ENCODE data around the gene KRT23. TPM values are rescaled to one million over a fixed set of nuclear protein-coding genes. Genes with fewer than 3 reads are reported as not detected.

The KRT23 gene
- total and polyA plus RNA-seq, 2 of the 13 experiments (the other 11 are each of a cell fraction or from before 2014, with no cell fraction given), result 24.7 to 51.1 TPM

GRCh38 chr17:40896916-40897455 is 40.5 kb downstream of the KRT23 start (continued):
- TF ChIP-seq TSC22D2 (CRISPR knock-in tag; IDR thresholded peaks at IDR 0.05; ENCODE audit: borderline replicate concordance) (no peak), TEAD2 (CRISPR knock-in tag; IDR thresholded peaks at IDR 0.05) (no peak)

- no peak for ATAC-seq
Observed at GRCh38 chr17:40895106-40895730, 42.2 kb downstream of the KRT23 start.

GRCh38 chr17:40888196-40888720 is 49.2 kb downstream of the KRT23 start:
- ChIA-PET CTCF (ENCODE audit: low intra/inter-chr PET ratio, low total read pairs) (no interaction called here), POLR2A (no interaction called here)
- Histone ChIP-seq H4K20me1 (ENCODE audit: insufficient read depth, low read length) (no peaks in the 10 kb centered on the region), H3K4me1 (ENCODE audit: insufficient read depth, low read length) (no peaks in the 10 kb centered on the region), H3K9ac (ENCODE audit: insufficient read depth, low read depth, low read length) (no peak overlapping the region), H3K9me3 (ENCODE audit: low read length) (no peaks in the 10 kb centered on the region), H2AFZ (ENCODE audit: low read length) (no peak overlapping the region), H3K36me3 (replicated peaks in 1 of 2; ENCODE audit: control insufficient read depth in 1 of 2, insufficient read depth in 2 of 2, low read length in 2 of 2) (no peaks in the 10 kb centered on the region), H3K27me3 (ENCODE audit: control insufficient read depth in 1 of 2, insufficient read depth in 2 of 2, low read length in 2 of 2) (peaks cover 0 to 23% of the 10 kb centered on the region in 2 experiments; a peak in 4 of 5 replicates), H3K4me3 (replicated peaks in 1 of 3; ENCODE audit: insufficient read depth in 1 of 3, low read depth in 2 of 3, low read length in 3 of 3) (no peak overlapping the region), H3K79me2 (ENCODE audit: insufficient read depth, low read length) (no peaks in the 10 kb centered on the region), H3K27ac (ENCODE audit: extremely low read length, insufficient read depth, low read length) (no peak overlapping the region), H3K4me2 (ENCODE audit: low read depth, low read length) (no peak overlapping the region)
- no peak for TF ChIP-seq ZNF207 (IDR thresholded peaks at IDR 0.05; ENCODE audit: borderline replicate concordance)
- TF ChIP-seq ZSCAN29 (CRISPR knock-in tag; conservative IDR thresholded peaks at IDR 0.05), result no peak
- no peak for TF ChIP-seq MAFK (conservative IDR thresholded peaks at IDR 0.05 in 1 of 2, IDR thresholded peaks at IDR 0.05 in 1 of 2; ENCODE audit: low read length in 2 of 2)
- no peak for TF ChIP-seq NFE2L1 (CRISPR knock-in tag; IDR thresholded peaks at IDR 0.05; ENCODE audit: borderline replicate concordance)
- TF ChIP-seq ZNF468 (CRISPR knock-in tag; IDR thresholded peaks at IDR 0.05), result no peak
- no peak for TF ChIP-seq ZNF878 (CRISPR knock-in tag; IDR thresholded peaks at IDR 0.05)
- TF ChIP-seq ZNF784 (CRISPR knock-in tag; IDR thresholded peaks at IDR 0.05; ENCODE audit: borderline replicate concordance), result no peak
- TF ChIP-seq NCOA2 (CRISPR knock-in tag; IDR thresholded peaks at IDR 0.05), result no peak
- TF ChIP-seq SIN3B (IDR thresholded peaks at IDR 0.05; ENCODE audit: low read length), result no peak
- TF ChIP-seq KLF16 (CRISPR knock-in tag; IDR thresholded peaks at IDR 0.05), result no peak
- intact Hi-C loops (cut with micrococcal nuclease; ENCODE audit: unreplicated experiment), result no loop called here
- ATAC-seq (no peak), DNase-seq (ENCODE audit: low spot score) (no peak), FAIRE-seq (no peak)
- no TSS peak for BruUV-seq (replicated peaks)
- in situ Hi-C loops (cut with HindIII; ENCODE audit: extremely low pct_ligation_motif_present, low pct_unique_long_range_greater_than_20kb), result no loop called here
- WGBS (ENCODE audit: low lambda C conversion rate), result 5% methylated on average over 2 of the region's 2 CpGs

More at GRCh38 chr17:40895106-40895730, 42.2 kb downstream of the KRT23 start:
- POLR2A ChIA-PET, result no interaction called here
- H3K9ac ChIP-seq (ENCODE audit: insufficient read depth, low read depth, low read length), result no peak overlapping the region; the same call in 1 of the 2 replicates
- intact Hi-C loops (cut with micrococcal nuclease; ENCODE audit: unreplicated experiment) (no loop called here), in situ Hi-C loops (cut with HindIII; ENCODE audit: extremely low pct_ligation_motif_present, low pct_unique_long_range_greater_than_20kb) (no loop called here)
- no peak for TF ChIP-seq PAF1 (CRISPR knock-in tag; IDR thresholded peaks at IDR 0.05)
- 0 out of 2 replicates have a peak, but pooled peaks have one; percentile 17 for TF ChIP-seq CREB1 (IDR thresholded peaks at IDR 0.05)
- TF ChIP-seq CREB1 (CRISPR knock-in tag; IDR thresholded peaks at IDR 0.05), result no peak
- TF ChIP-seq ZMYM2 (CRISPR knock-in tag; IDR thresholded peaks at IDR 0.05), result no peak
- peaks cover 0 to 36% of the 10 kb centered on the region in 2 experiments; a peak in 2 of 5 replicates for H3K27me3 ChIP-seq (ENCODE audit: control insufficient read depth in 1 of 2, insufficient read depth in 2 of 2, low read length in 2 of 2)
- no peaks in the 10 kb centered on the region for H3K79me2 ChIP-seq (ENCODE audit: insufficient read depth, low read length)
- H3K27ac ChIP-seq (ENCODE audit: extremely low read length, insufficient read depth, low read length), result no peak overlapping the region
- H4K20me1 ChIP-seq (ENCODE audit: insufficient read depth, low read length), result no peaks in the 10 kb centered on the region
- no peak overlapping the region for H3K4me2 ChIP-seq (ENCODE audit: low read depth, low read length)
- no TSS peak for BruUV-seq (replicated peaks)
- 56% methylated on average over 9 of the region's 9 CpGs for WGBS (ENCODE audit: low lambda C conversion rate)
- peaks cover 5% of the 10 kb centered on the region; the same call in 1 of the 2 replicates for H3K4me1 ChIP-seq (ENCODE audit: insufficient read depth, low read length)
- CTCF ChIA-PET (ENCODE audit: low intra/inter-chr PET ratio, low total read pairs), result no interaction called here
- no peaks in the 10 kb centered on the region for H3K36me3 ChIP-seq (replicated peaks in 1 of 2; ENCODE audit: control insufficient read depth in 1 of 2, insufficient read depth in 2 of 2, low read length in 2 of 2)
- FAIRE-seq (no peak), DNase-seq (ENCODE audit: low spot score) (no peak)
- H3K9me3 ChIP-seq (ENCODE audit: low read length), result no peaks in the 10 kb centered on the region
- H3K4me3 ChIP-seq (replicated peaks in 1 of 3; ENCODE audit: insufficient read depth in 1 of 3, low read depth in 2 of 3, low read length in 3 of 3), result no peak overlapping the region
- H2AFZ ChIP-seq (ENCODE audit: low read length), result no peak overlapping the region
